MCF 10A (cell line): ENCODE measurements around the gene CCN5. TPM values are rescaled to one million over a fixed set of nuclear protein-coding genes. Genes with fewer than 3 reads are reported as not detected.

Source experiments
- BruUV-seq: library from RNA; stranded (reverse); fragments of 400-500 nt; replicated peaks from 2 replicates; lab custom pipeline; 2021; lab: Mats Ljungman, UMichigan
- CTCF ChIA-PET: fragments of 300-600 bp; sonication (Branson Sonifier 250); formaldehyde crosslinking; extraction: SDS; loops from one replicate; lab custom pipeline; 2021; ENCODE audit warnings: antibody characterized with exemption, inconsistent platforms; lab: Yijun Ruan, JAX
- POLR2A ChIA-PET: fragments of 300-600, 350-650 bp; sonication (Branson Sonifier 250); formaldehyde crosslinking; extraction: SDS; loops from one replicate; lab custom pipeline; 2020; ENCODE audit warnings: antibody characterized with exemption, inconsistent platforms; lab: Yijun Ruan, JAX
- DNase-seq: peaks from one replicate; pipeline ENCODE4 v3.0.0-alpha.2; 2018; ENCODE audit not compliant: unreplicated experiment
- H3K27ac Mint-ChIP-seq: one replicate; pipeline ENCODE4 v1.8.0; 2022; ENCODE audit warnings: mild to moderate bottlenecking, low read depth, mixed read lengths; ENCODE audit not compliant: unreplicated experiment
- H3K27me3 Mint-ChIP-seq: one replicate; pipeline ENCODE4 v1.8.0; 2022; ENCODE audit warnings: mixed read lengths; ENCODE audit not compliant: insufficient read depth, unreplicated experiment
- H3K36me3 Mint-ChIP-seq: one replicate; pipeline ENCODE4 v1.8.0; 2022; ENCODE audit warnings: mild to moderate bottlenecking, moderate library complexity, mixed read lengths; ENCODE audit not compliant: insufficient read depth, unreplicated experiment
- H3K4me1 Mint-ChIP-seq: one replicate; pipeline ENCODE4 v1.8.0; 2022; ENCODE audit warnings: mixed read lengths; ENCODE audit not compliant: insufficient read depth, unreplicated experiment
- H3K4me3 Mint-ChIP-seq: one replicate; pipeline ENCODE4 v1.8.0; 2022; ENCODE audit warnings: mild to moderate bottlenecking, moderate library complexity, mixed read lengths; ENCODE audit not compliant: unreplicated experiment
- H3K9me3 Mint-ChIP-seq: one replicate; pipeline ENCODE4 v1.8.0; 2022; ENCODE audit warnings: mixed read lengths; ENCODE audit not compliant: unreplicated experiment
- intact Hi-C: fragments of 100-400 bp; cut with micrococcal nuclease; formaldehyde crosslinking; loops from 2 replicates; pipeline ENCODE4 v1.14.1; 2022
- total RNA-seq: library from RNA; stranded (reverse); gene quantifications from 2 replicates; pipeline ENCODE4 v1.2.3, GENCODE V29; 2022
- TF ChIP-seq, protein P1 (sequence below): fragments of 200-600 bp; IDR thresholded peaks from one replicate; pipeline ENCODE4 v1.8.0; 2022; ENCODE audit warnings: antibody characterized with exemption, mild to moderate bottlenecking; ENCODE audit not compliant: unreplicated experiment

Gene CCN5
- total RNA-seq, 1 experiment from 2014 or later: 1.4 TPM

DNA sequence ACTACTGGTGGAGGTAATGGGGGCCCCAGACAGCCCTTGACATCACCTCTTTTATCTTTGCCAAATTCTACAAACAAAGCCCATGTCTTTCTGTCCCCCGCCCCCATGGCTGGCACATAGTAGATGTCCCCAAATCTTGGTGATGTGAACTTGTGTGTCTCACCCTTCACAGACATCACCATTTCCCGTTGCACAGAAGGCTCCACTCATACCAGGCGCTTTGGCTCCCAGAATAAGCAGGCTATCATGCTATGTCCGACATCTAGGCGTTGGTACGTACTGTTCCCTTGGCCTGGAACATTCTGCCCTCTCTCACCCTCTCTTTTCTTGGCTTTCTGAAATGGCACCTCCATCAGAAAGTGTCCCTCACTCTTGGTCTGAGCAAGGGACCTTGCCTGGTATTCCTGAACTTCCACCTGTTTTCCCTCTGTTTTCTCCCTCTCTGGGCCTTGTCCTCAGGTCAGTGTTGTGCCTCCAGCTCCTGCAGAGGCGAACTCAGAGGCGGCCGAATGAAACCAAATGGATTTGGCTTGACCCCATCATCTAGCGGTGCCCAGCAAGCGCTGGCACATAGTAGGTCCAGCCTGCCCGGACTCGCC, 968 bp upstream of the CCN5 start:
- H3K9me3 Mint-ChIP-seq: no peaks in the 10 kb centered on the region
- peak overlapping the region; percentile 49 for H3K27ac Mint-ChIP-seq
- intact Hi-C loops: no loop called here
- DNase-seq: no peak
- H3K27me3 Mint-ChIP-seq: no peaks in the 10 kb centered on the region
- BruUV-seq: no TSS peak
- TF ChIP-seq, protein P1, sequence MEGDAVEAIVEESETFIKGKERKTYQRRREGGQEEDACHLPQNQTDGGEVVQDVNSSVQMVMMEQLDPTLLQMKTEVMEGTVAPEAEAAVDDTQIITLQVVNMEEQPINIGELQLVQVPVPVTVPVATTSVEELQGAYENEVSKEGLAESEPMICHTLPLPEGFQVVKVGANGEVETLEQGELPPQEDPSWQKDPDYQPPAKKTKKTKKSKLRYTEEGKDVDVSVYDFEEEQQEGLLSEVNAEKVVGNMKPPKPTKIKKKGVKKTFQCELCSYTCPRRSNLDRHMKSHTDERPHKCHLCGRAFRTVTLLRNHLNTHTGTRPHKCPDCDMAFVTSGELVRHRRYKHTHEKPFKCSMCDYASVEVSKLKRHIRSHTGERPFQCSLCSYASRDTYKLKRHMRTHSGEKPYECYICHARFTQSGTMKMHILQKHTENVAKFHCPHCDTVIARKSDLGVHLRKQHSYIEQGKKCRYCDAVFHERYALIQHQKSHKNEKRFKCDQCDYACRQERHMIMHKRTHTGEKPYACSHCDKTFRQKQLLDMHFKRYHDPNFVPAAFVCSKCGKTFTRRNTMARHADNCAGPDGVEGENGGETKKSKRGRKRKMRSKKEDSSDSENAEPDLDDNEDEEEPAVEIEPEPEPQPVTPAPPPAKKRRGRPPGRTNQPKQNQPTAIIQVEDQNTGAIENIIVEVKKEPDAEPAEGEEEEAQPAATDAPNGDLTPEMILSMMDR: no peak
- H3K4me3 Mint-ChIP-seq: peak overlapping the region; percentile 24
- ChIA-PET CTCF (interaction anchor here (0.9 to 6.6 kb wide), 6 partner anchors 9 to 51 kb away, joined by 3 to 78 read pairs (median 4); no protein-coding TSS in a partner anchor), POLR2A (interaction anchor here (0.9 to 9.2 kb wide), 9 partner anchors 8 to 171 kb away, joined by 3 to 138 read pairs (median 4); partner anchors contain the start of gene YWHAB)
- peaks cover 34% of the 10 kb centered on the region for H3K4me1 Mint-ChIP-seq
- H3K36me3 Mint-ChIP-seq: peaks cover 15% of the 10 kb centered on the region

GRCh38 chr20:44715499-44716308, 535 bp downstream of the CCN5 start:
- Mint-ChIP-seq H3K27ac (peak overlapping the region; percentile 73), H3K4me1 (peaks cover 42% of the 10 kb centered on the region), H3K9me3 (no peaks in the 10 kb centered on the region), H3K27me3 (no peaks in the 10 kb centered on the region), H3K4me3 (peak overlapping the region; percentile 24), H3K36me3 (peaks cover 21% of the 10 kb centered on the region)
- intact Hi-C loops: no loop called here
- BruUV-seq: no TSS peak
- ChIA-PET CTCF (interaction anchor here (0.7 to 6.6 kb wide), 5 partner anchors 8 to 31 kb away, joined by 3 to 78 read pairs (median 6); no protein-coding TSS in a partner anchor), POLR2A (interaction anchor here (0.6 to 9.2 kb wide), 5 partner anchors 9 to 170 kb away, joined by 3 to 138 read pairs (median 4); partner anchors contain the start of gene YWHAB)
- TF ChIP-seq, protein P1: no peak
- DNase-seq: no peak

GRCh38 chr20:44716309-44717106, 1.3 kb downstream of the CCN5 start:
- ChIA-PET POLR2A (interaction anchor here (0.5 to 9.2 kb wide), 6 partner anchors 10 to 1189 kb away, joined by 3 to 138 read pairs (median 3); partner anchors contain the start of gene SERINC3), CTCF (interaction anchor here (0.6 to 6.6 kb wide), 7 partner anchors 11 to 1277 kb away, joined by 3 to 78 read pairs (median 6); no protein-coding TSS in a partner anchor)
- BruUV-seq: no TSS peak
- H3K27ac Mint-ChIP-seq: peak overlapping the region; percentile 73
- no peaks in the 10 kb centered on the region for H3K9me3 Mint-ChIP-seq
- TF ChIP-seq, protein P1: no peak
- no peaks in the 10 kb centered on the region for H3K27me3 Mint-ChIP-seq
- peak overlapping the region; percentile 24 for H3K4me3 Mint-ChIP-seq
- peak; percentile 44 for DNase-seq
- H3K36me3 Mint-ChIP-seq: peaks cover 24% of the 10 kb centered on the region
- intact Hi-C loops: no loop called here
- peaks cover 50% of the 10 kb centered on the region for H3K4me1 Mint-ChIP-seq
